Cerebellar cortex (tissue), 1 donor: ENCODE measurements around the gene GSTP1.
"Not testable (repeated sequence)": the region's sequence is repeated elsewhere in the genome, so short reads cannot be mapped to it uniquely, and the experiment has no call there.

Experiments used
- DNase-seq: peaks from one replicate; pipeline ENCODE4 v3.0.0-alpha.2; 2015; ENCODE audit warnings: low spot score

GSTP1 gene

GRCh38 chr11:67615728-67616430, 32.3 kb downstream of the GSTP1 start:
- no peak for DNase-seq

- no peak for DNase-seq
Measured at GRCh38 chr11:67616431-67617242, 33.0 kb downstream of the GSTP1 start.

GRCh38 chr11:67617243-67617953, 33.8 kb downstream of the GSTP1 start:
- DNase-seq = no peak

- not testable (repeated sequence) for DNase-seq
Measured at GRCh38 chr11:67618901-67619659, 35.5 kb downstream of the GSTP1 start.

GRCh38 chr11:67619683-67620618, 36.3 kb downstream of the GSTP1 start:
- not testable (repeated sequence) for DNase-seq

- not testable (repeated sequence) for DNase-seq
Measured at GRCh38 chr11:67620621-67621020, 37.0 kb downstream of the GSTP1 start.

- DNase-seq = not testable (repeated sequence)
Measured at GRCh38 chr11:67621928-67622327, 38.3 kb downstream of the GSTP1 start.

GRCh38 chr11:67622905-67623304, 39.3 kb downstream of the GSTP1 start:
- DNase-seq = not testable (repeated sequence)

- DNase-seq = not testable (repeated sequence)
Measured at GRCh38 chr11:67623795-67624194, 40.2 kb downstream of the GSTP1 start.

- not testable (repeated sequence) for DNase-seq
Measured at GRCh38 chr11:67626131-67626833, 42.7 kb downstream of the GSTP1 start.

GRCh38 chr11:67626970-67627369, 43.4 kb downstream of the GSTP1 start:
- DNase-seq = no peak

GRCh38 chr11:67627441-67627811, 43.8 kb downstream of the GSTP1 start:
- no peak for DNase-seq

- DNase-seq = no peak
Measured at GRCh38 chr11:67627812-67628624, 44.4 kb downstream of the GSTP1 start.

- DNase-seq = no peak
Measured at GRCh38 chr11:67628710-67629385, 45.2 kb downstream of the GSTP1 start.

GRCh38 chr11:67629386-67630227, 46.0 kb downstream of the GSTP1 start, which contains the start of gene NUDT8:
NUDT8 (minus strand) TSS chr11:67629937; CDS start chr11:67629911, 26 bp downstream.
- DNase-seq = peak; percentile 70

- DNase-seq = peak; percentile 96
Measured at GRCh38 chr11:67630228-67630942, 46.8 kb downstream of the GSTP1 start.

- no peak for DNase-seq
Measured at GRCh38 chr11:67630943-67631331, 47.3 kb downstream of the GSTP1 start.
